SK-N-SH (cell line): ENCODE measurements around the gene GYS1. TPM values are rescaled to one million over a fixed set of nuclear protein-coding genes. Genes with fewer than 3 reads are reported as not detected.

Source experiments
- CTCF ChIA-PET: fragments of 300-600, 350-600 bp; formaldehyde crosslinking; extraction: SDS; loops from one replicate; lab custom pipeline; 2021; lab: Yijun Ruan, JAX
- POLR2A ChIA-PET: fragments of 350-600 bp; sonication (Branson Sonifier 250); formaldehyde crosslinking; extraction: SDS; loops from one replicate; lab custom pipeline; 2020; ENCODE audit warnings: antibody characterized with exemption, inconsistent platforms; lab: Yijun Ruan, JAX
- DNase-seq: peaks from one replicate; pipeline ENCODE4 v3.0.0; 2012
- H2AFZ ChIP-seq: fragments of 200-600 bp; sonication (generic); 2 replicates; pipeline ENCODE4 v1.8.1; 2016; ENCODE audit warnings: antibody characterized with exemption, mild to moderate bottlenecking, low read depth
- H3F3A ChIP-seq: fragments of 200-600 bp; sonication (generic); replicated peaks from 2 replicates; pipeline ENCODE3; 2016; ENCODE audit warnings: antibody characterized with exemption, mild to moderate bottlenecking; ENCODE audit not compliant: insufficient read depth
- H3K27ac ChIP-seq, 2 experiments: fragments of 200-500 bp in 1 of 2; fragments of 200-600 bp in 1 of 2; sonication (Bioruptor generic) in 1 of 2; sonication (generic), shearing (Covaris generic) in 1 of 2; 2 replicates each; pipeline versions ENCODE4 v1.5.1 to v1.6.1; 2014 to 2016; ENCODE audit warnings: low read depth in 2 of 2, inconsistent platforms in 1 of 2, low read length in 1 of 2, mild to moderate bottlenecking in 1 of 2, mixed read lengths in 1 of 2
- H3K27me3 ChIP-seq: fragments of 200-600 bp; sonication (generic), shearing (Covaris generic); 2 replicates; pipeline ENCODE4 v1.6.1; 2016; ENCODE audit warnings: mixed run types; ENCODE audit not compliant: insufficient read depth
- H3K36me3 ChIP-seq, 2 experiments: fragments of 200-500 bp in 1 of 2; fragments of 200-600 bp in 1 of 2; sonication (Bioruptor generic) in 1 of 2; sonication (generic) in 1 of 2; replicated peaks in 1 of 2; 2 replicates each; pipeline versions ENCODE3 to v1.5.1; 2014 to 2016; ENCODE audit warnings: low read length in 1 of 2, mild to moderate bottlenecking in 1 of 2; ENCODE audit not compliant: insufficient read depth in 2 of 2, control insufficient read depth in 1 of 2
- H3K4me1 ChIP-seq, 2 experiments: fragments of 200-500 bp in 1 of 2; fragments of 200-600 bp in 1 of 2; sonication (Bioruptor generic) in 1 of 2; sonication (generic), shearing (Covaris generic) in 1 of 2; 2 replicates each; pipeline versions ENCODE4 v1.5.1 to v1.6.1; 2014 to 2016; ENCODE audit warnings: low read depth in 1 of 2, low read length in 1 of 2, mixed run types in 1 of 2; ENCODE audit not compliant: insufficient read depth in 2 of 2, control insufficient read depth in 1 of 2
- H3K4me2 ChIP-seq: fragments of 200-600 bp; sonication (generic), shearing (Covaris generic); 2 replicates; pipeline ENCODE4 v1.6.1; 2017; ENCODE audit warnings: mixed run types
- H3K4me3 ChIP-seq, 2 experiments: fragments of 200-500 bp in 1 of 2; fragments of 200-600 bp in 1 of 2; sonication (Bioruptor generic) in 1 of 2; sonication (generic), shearing (Covaris generic) in 1 of 2; 2 replicates each; pipeline versions ENCODE4 v1.5.1 to v1.8.1; 2014 to 2016; ENCODE audit warnings: low read depth in 2 of 2, inconsistent platforms in 1 of 2, low read length in 1 of 2, mild to moderate bottlenecking in 1 of 2, mixed read lengths in 1 of 2, moderate library complexity in 1 of 2
- H3K79me2 ChIP-seq: fragments of 200-600 bp; sonication (generic); 2 replicates; pipeline ENCODE4 v1.8.1; 2017; ENCODE audit warnings: mild to moderate bottlenecking; ENCODE audit not compliant: insufficient read depth
- H3K9ac ChIP-seq: fragments of 200-600 bp; sonication (generic); 2 replicates; pipeline ENCODE4 v1.6.1; 2017; ENCODE audit warnings: mixed run types
- H3K9me2 ChIP-seq: fragments of 200-600 bp; sonication (generic); 2 replicates; pipeline ENCODE4 v1.6.1; 2017; ENCODE audit warnings: mixed run types
- H3K9me3 ChIP-seq: fragments of 200-600 bp; sonication (generic); 2 replicates; pipeline ENCODE4 v1.6.1; 2017; ENCODE audit warnings: mixed run types, mild to moderate bottlenecking, moderate library complexity
- H4K20me1 ChIP-seq: fragments of 200-600 bp; sonication (generic); 2 replicates; pipeline ENCODE4 v1.6.1; 2017; ENCODE audit warnings: mild to moderate bottlenecking, mixed run types; ENCODE audit not compliant: insufficient read depth
- CHD2 ChIP-seq: fragments of 150-350 bp; IDR thresholded peaks from 2 replicates; pipeline ENCODE4 v1.6.1; 2018; ENCODE audit warnings: low read length; ENCODE audit not compliant: partially characterized antibody
- CTCF ChIP-seq: fragments of 200-600 bp; sonication (generic); IDR thresholded peaks from 2 replicates; pipeline ENCODE4 v1.6.1; 2017; ENCODE audit warnings: antibody characterized with exemption, mild to moderate bottlenecking, moderate library complexity
- ELF1 ChIP-seq: IDR thresholded peaks from 2 replicates; pipeline ENCODE4 v1.4.0; 2012
- FOXJ3 ChIP-seq: sonication (generic); formaldehyde crosslinking; IDR thresholded peaks from 2 replicates; pipeline ENCODE4 v1.5.1; 2020; ENCODE audit warnings: mild to moderate bottlenecking, missing genetic modification reagents
- MAX ChIP-seq: IDR thresholded peaks from 2 replicates; pipeline ENCODE4 v1.4.0; 2012; ENCODE audit warnings: low read depth
- MEF2A ChIP-seq: IDR thresholded peaks from 2 replicates; pipeline ENCODE4 v1.4.0; 2012; ENCODE audit warnings: low read depth, borderline replicate concordance
- NRF1 ChIP-seq: IDR thresholded peaks from 2 replicates; pipeline ENCODE4 v1.6.1; 2012; ENCODE audit warnings: low read depth, mild to moderate bottlenecking, low read length
- PBX3 ChIP-seq: IDR thresholded peaks from 2 replicates; pipeline ENCODE4; 2012
- POLR2AphosphoS5 ChIP-seq: IDR thresholded peaks from 2 replicates; pipeline ENCODE4 v1.6.1; 2012; ENCODE audit warnings: low read depth, low read length
- RAD21 ChIP-seq: IDR thresholded peaks from 2 replicates; pipeline ENCODE4 v1.6.1; 2012; ENCODE audit warnings: mild to moderate bottlenecking, low read length
- RCOR1 ChIP-seq: fragments of 150-350 bp; IDR thresholded peaks from 2 replicates; pipeline ENCODE4 v1.6.1; 2017; ENCODE audit warnings: antibody characterized with exemption, low read length
- REST ChIP-seq: IDR thresholded peaks from 2 replicates; pipeline ENCODE4 v1.6.1; 2012; ENCODE audit warnings: mild to moderate bottlenecking, low read depth, low read length, moderate library complexity
- RFX5 ChIP-seq: IDR thresholded peaks from 2 replicates; pipeline ENCODE4 v1.6.1; 2012; ENCODE audit warnings: mild to moderate bottlenecking, improper control_type of control experiment, low read length
- SIN3A ChIP-seq: IDR thresholded peaks from 2 replicates; pipeline ENCODE4 v1.6.1; 2012; ENCODE audit warnings: low read depth, mild to moderate bottlenecking, low read length, moderate library complexity, borderline replicate concordance
- TAF1 ChIP-seq: IDR thresholded peaks from 2 replicates; pipeline ENCODE4 v1.6.1; 2012; ENCODE audit warnings: low read depth, mild to moderate bottlenecking, low read length, moderate library complexity, borderline replicate concordance
- TCF12 ChIP-seq: IDR thresholded peaks from 2 replicates; pipeline ENCODE4 v1.4.0; 2012
- USF1 ChIP-seq: IDR thresholded peaks from 2 replicates; pipeline ENCODE4 v1.4.0; 2012; ENCODE audit warnings: low read depth, borderline replicate concordance
- USF2 ChIP-seq: fragments of 150-350 bp; IDR thresholded peaks from 2 replicates; pipeline ENCODE4 v1.6.1; 2017; ENCODE audit warnings: antibody characterized with exemption, low read length, low read depth, borderline replicate concordance
- YY1 ChIP-seq: IDR thresholded peaks from 2 replicates; pipeline ENCODE4 v1.4.0; 2012; ENCODE audit warnings: low read depth, mild to moderate bottlenecking
- ZBTB33 ChIP-seq: IDR thresholded peaks from 2 replicates; pipeline ENCODE4 v1.4.0; 2012; ENCODE audit warnings: low read depth, borderline replicate concordance
- WGBS: methylation state at CpG from one replicate; pipeline ENCODE4 v1.1.6; 2017; ENCODE audit warnings: low lambda C conversion rate; 5-methylcytosine and 5-hydroxymethylcytosine counted together
- polyA plus RNA-seq, 3 experiments: library from polyadenylated mRNA; depleted of rRNA; stranded (reverse); fragments of >200 nt; gene quantifications; 2 replicates each; pipeline ENCODE4 v1.2.3, GENCODE V29; 2012

GYS1 gene
- polyA plus RNA-seq, 1 of the 3 experiments (the other 2 are of a cell fraction) = 25.3 TPM

GRCh38 chr19:48989701-48990291 is 3.3 kb downstream of the GYS1 start:
- peaks cover 8% of the 10 kb centered on the region for H3F3A ChIP-seq
- ChIA-PET CTCF (interaction anchor here (6.2 kb wide), 1 partner anchor 18 kb away, joined by 54 read pairs; no protein-coding TSS in a partner anchor), POLR2A (no interaction called here)
- no peak overlapping the region for H3K4me3 ChIP-seq
- H3K79me2 ChIP-seq = peaks cover 51% of the 10 kb centered on the region
- no peak overlapping the region for H2AFZ ChIP-seq
- TF ChIP-seq NRF1 (no peak), POLR2AphosphoS5 (no peak), RCOR1 (no peak), SIN3A (no peak), REST (no peak), PBX3 (no peak), MAX (no peak), ELF1 (no peak), RFX5 (no peak), TCF12 (no peak), USF2 (no peak), RAD21 (no peak), CTCF (no peak), CHD2 (no peak), ZBTB33 (no peak), MEF2A (no peak), YY1 (no peak), USF1 (no peak), TAF1 (no peak), FOXJ3 (CRISPR knock-in tag) (no peak)
- H3K27ac ChIP-seq = no peak overlapping the region
- no peaks in the 10 kb centered on the region for H3K27me3 ChIP-seq
- no peaks in the 10 kb centered on the region for H3K9me2 ChIP-seq
- H4K20me1 ChIP-seq = no peaks in the 10 kb centered on the region
- H3K9me3 ChIP-seq = no peaks in the 10 kb centered on the region
- 94% methylated on average over 14 of the region's 17 CpGs for WGBS
- no peak for DNase-seq
- H3K36me3 ChIP-seq = peaks cover 5 to 27% of the 10 kb centered on the region in 2 experiments
- no peak overlapping the region for H3K9ac ChIP-seq
- H3K4me1 ChIP-seq = peaks cover 0 to 11% of the 10 kb centered on the region in 2 experiments; a peak in 1 of 4 replicates
- no peak overlapping the region for H3K4me2 ChIP-seq
